GM12878 (cell line): ENCODE data around the gene FGF19. TPM values are rescaled to one million over a fixed set of nuclear protein-coding genes. Genes with fewer than 3 reads are reported as not detected.

Experiments
- CBFB ChIP-seq: IDR thresholded peaks from 2 replicates; pipeline ENCODE4 v1.6.1; 2016; ENCODE audit warnings: antibody characterized with exemption, low read depth
- CEBPZ ChIP-seq: fragments of 150-350 bp; IDR thresholded peaks from 2 replicates; pipeline ENCODE4 v1.6.1; 2016; ENCODE audit warnings: low read depth, low read length
- CHD2 ChIP-seq: IDR thresholded peaks from 2 replicates; pipeline ENCODE4 v1.6.1; 2011; ENCODE audit warnings: low read depth, low read length, improper control_type of control experiment, borderline replicate concordance
- CUX1 ChIP-seq: IDR thresholded peaks from 2 replicates; pipeline ENCODE4 v1.6.1; 2012; ENCODE audit warnings: improper control_type of control experiment, low read depth, low read length; ENCODE audit not compliant: insufficient replicate concordance
- EED ChIP-seq: sonication (generic); IDR thresholded peaks from 2 replicates; pipeline ENCODE4 v1.6.1; 2016; ENCODE audit warnings: antibody characterized with exemption, low read depth
- ELK1 ChIP-seq: IDR thresholded peaks from 2 replicates; pipeline ENCODE4 v1.6.1; 2012; ENCODE audit warnings: low read depth, low read length, improper control_type of control experiment
- GATAD2B ChIP-seq: fragments of 450-650 bp; conservative IDR thresholded peaks from 2 replicates; pipeline ENCODE4 v1.6.1; 2017; ENCODE audit warnings: low read depth, mild to moderate bottlenecking, moderate library complexity
- HDAC2 ChIP-seq: fragments of 200-600 bp; sonication (generic); IDR thresholded peaks from 2 replicates; pipeline ENCODE4 v1.6.1; 2017
- KLF5 ChIP-seq: fragments of 450-650 bp; IDR thresholded peaks from 2 replicates; pipeline ENCODE4 v1.6.1; 2014; ENCODE audit warnings: mild to moderate bottlenecking; ENCODE audit not compliant: partially characterized antibody
- MEF2B ChIP-seq: fragments of 450-650 bp; IDR thresholded peaks from 2 replicates; pipeline ENCODE4 v1.6.1; 2018; ENCODE audit warnings: mild to moderate bottlenecking, moderate library complexity; ENCODE audit not compliant: partially characterized antibody, poor library complexity, severe bottlenecking
- MXI1 ChIP-seq: fragments of 150-350 bp; IDR thresholded peaks from 2 replicates; pipeline ENCODE4 v1.6.1; 2011; ENCODE audit warnings: low read depth, mild to moderate bottlenecking, inconsistent platforms, low read length, improper control_type of control experiment
- PAX5 ChIP-seq: IDR thresholded peaks from 2 replicates; pipeline ENCODE4 v1.6.1; 2011; ENCODE audit warnings: low read depth, low read length, borderline replicate concordance
- RAD51 ChIP-seq: fragments of 450-650 bp; IDR thresholded peaks from 2 replicates; pipeline ENCODE4 v1.6.1; 2016; ENCODE audit warnings: moderate library complexity, mild to moderate bottlenecking, inconsistent platforms
- SMAD5 ChIP-seq: IDR thresholded peaks from 2 replicates; pipeline ENCODE4 v1.6.1; 2016; ENCODE audit warnings: antibody characterized with exemption, low read depth
- SMARCA5 ChIP-seq: fragments of 450-650 bp; IDR thresholded peaks from 2 replicates; pipeline ENCODE4 v1.6.1; 2017; ENCODE audit warnings: mild to moderate bottlenecking
- SMC3 ChIP-seq: IDR thresholded peaks from 2 replicates; pipeline ENCODE4 v1.6.1; 2011; ENCODE audit warnings: low read length, improper control_type of control experiment, borderline replicate concordance
- SRF ChIP-seq, 2 experiments: IDR thresholded peaks; 2 replicates each; pipeline ENCODE4 v1.6.1; 2011; ENCODE audit warnings: low read depth in 2 of 2, low read length in 2 of 2, mild to moderate bottlenecking in 1 of 2, moderate library complexity in 1 of 2
- YY1 ChIP-seq: IDR thresholded peaks from 2 replicates; pipeline ENCODE4 v1.6.1; 2011; ENCODE audit warnings: low read depth, mild to moderate bottlenecking, low read length
- polyA plus RNA-seq, 11 experiments: library from polyadenylated mRNA; depleted of rRNA in 4 of 11; unstranded in 6 of 11; stranded (reverse) in 5 of 11; fragments of >200 nt; fragmentation: Nextera tagmentation in 4 of 11; fragmentation: Illumina TruSeq in 1 of 11; extraction: Ambion mirVana in 4 of 11; extraction: Trizol in 1 of 11; gene quantifications; 1 replicate in 1 of 11; 2 replicates in 10 of 11; pipeline versions ENCODE4 v1.2.1 to v1.2.3, GENCODE V29; 2011 to 2016; ENCODE audit warnings: inconsistent platforms in 2 of 11, missing spikeins in 2 of 11, low read depth in 1 of 11
- total RNA-seq, 4 experiments: library from RNA; depleted of rRNA in 3 of 4; stranded (reverse); fragments of >200 nt in 3 of 4; fragmentation: Illumina TruSeq in 1 of 4; extraction: Trizol in 1 of 4; gene quantifications; 2 replicates each; pipeline versions ENCODE4 v1.2.1 to v1.2.3, GENCODE V29; 2013 to 2021
- TF ChIP-seq, protein P1 (sequence below): IDR thresholded peaks from 2 replicates; pipeline ENCODE4 v1.6.1; 2011; ENCODE audit warnings: mild to moderate bottlenecking, low read depth, low read length, moderate library complexity; ENCODE audit not compliant: insufficient replicate concordance

FGF19 gene
- total and polyA plus RNA-seq, 10 of the 15 experiments (the other 5 are each of a cell fraction or from before 2014, with no cell fraction given) = 0.08 TPM; not detected in 9

- no peak for TF ChIP-seq CUX1
- TF ChIP-seq YY1 = peak; percentile 39; the same call in 1 of the 2 replicates
- peak; percentile 69 for TF ChIP-seq SMAD5
- peak; percentile 77 for TF ChIP-seq MXI1
- TF ChIP-seq CEBPZ = no peak
- TF ChIP-seq, protein P1, sequence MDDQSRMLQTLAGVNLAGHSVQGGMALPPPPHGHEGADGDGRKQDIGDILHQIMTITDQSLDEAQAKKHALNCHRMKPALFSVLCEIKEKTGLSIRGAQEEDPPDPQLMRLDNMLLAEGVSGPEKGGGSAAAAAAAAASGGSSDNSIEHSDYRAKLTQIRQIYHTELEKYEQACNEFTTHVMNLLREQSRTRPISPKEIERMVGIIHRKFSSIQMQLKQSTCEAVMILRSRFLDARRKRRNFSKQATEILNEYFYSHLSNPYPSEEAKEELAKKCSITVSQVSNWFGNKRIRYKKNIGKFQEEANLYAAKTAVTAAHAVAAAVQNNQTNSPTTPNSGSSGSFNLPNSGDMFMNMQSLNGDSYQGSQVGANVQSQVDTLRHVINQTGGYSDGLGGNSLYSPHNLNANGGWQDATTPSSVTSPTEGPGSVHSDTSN = no peak
- TF ChIP-seq HDAC2 = no peak
- no peak for TF ChIP-seq RAD51
- TF ChIP-seq CBFB = peak; percentile 52; the same call in 1 of the 2 replicates
- peak; percentile 83 for TF ChIP-seq KLF5
- peak; percentile 67; the same call in 1 of the 2 replicates for TF ChIP-seq SMARCA5
- peak; percentile 94 for TF ChIP-seq ELK1
- peak; percentile 22 for TF ChIP-seq MEF2B
- TF ChIP-seq GATAD2B = peak; percentile 89; the same call in 1 of the 2 replicates
- TF ChIP-seq CHD2 = peak; percentile 61; the same call in 1 of the 2 replicates
- TF ChIP-seq PAX5 = peak; percentile 75; the same call in 1 of the 2 replicates
- TF ChIP-seq EED = no peak
- 0 out of 4 replicates have a peak, but pooled peaks of 1 of the 2 experiments have one; percentile 17 for TF ChIP-seq SRF (IDR thresholded peaks at IDR 0.05; ENCODE audit: low read depth in 2 of 2, low read length in 2 of 2)
- no peak for TF ChIP-seq SMC3
These were observed 28.7 kb downstream of the FGF19 start, which contains the start of gene LTO1 (continued) for GRCh38 chr11:69674886-69675714.
